ENCODE data around the gene MCCD1.

- TF ChIP-seq, protein P1, sequence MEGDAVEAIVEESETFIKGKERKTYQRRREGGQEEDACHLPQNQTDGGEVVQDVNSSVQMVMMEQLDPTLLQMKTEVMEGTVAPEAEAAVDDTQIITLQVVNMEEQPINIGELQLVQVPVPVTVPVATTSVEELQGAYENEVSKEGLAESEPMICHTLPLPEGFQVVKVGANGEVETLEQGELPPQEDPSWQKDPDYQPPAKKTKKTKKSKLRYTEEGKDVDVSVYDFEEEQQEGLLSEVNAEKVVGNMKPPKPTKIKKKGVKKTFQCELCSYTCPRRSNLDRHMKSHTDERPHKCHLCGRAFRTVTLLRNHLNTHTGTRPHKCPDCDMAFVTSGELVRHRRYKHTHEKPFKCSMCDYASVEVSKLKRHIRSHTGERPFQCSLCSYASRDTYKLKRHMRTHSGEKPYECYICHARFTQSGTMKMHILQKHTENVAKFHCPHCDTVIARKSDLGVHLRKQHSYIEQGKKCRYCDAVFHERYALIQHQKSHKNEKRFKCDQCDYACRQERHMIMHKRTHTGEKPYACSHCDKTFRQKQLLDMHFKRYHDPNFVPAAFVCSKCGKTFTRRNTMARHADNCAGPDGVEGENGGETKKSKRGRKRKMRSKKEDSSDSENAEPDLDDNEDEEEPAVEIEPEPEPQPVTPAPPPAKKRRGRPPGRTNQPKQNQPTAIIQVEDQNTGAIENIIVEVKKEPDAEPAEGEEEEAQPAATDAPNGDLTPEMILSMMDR (IDR thresholded peaks at IDR 0.05) = no peak
- TF ChIP-seq ESRRA (IDR thresholded peaks at IDR 0.05; ENCODE audit: borderline replicate concordance, low read length) (no peak), KDM1A (IDR thresholded peaks at IDR 0.05; ENCODE audit: low read depth) (no peak), MAFK (IDR thresholded peaks at IDR 0.05; ENCODE audit: partially characterized antibody) (no peak), CHD2 (IDR thresholded peaks at IDR 0.05; ENCODE audit: low read length, partially characterized antibody) (no peak), HDAC2 (IDR thresholded peaks at IDR 0.05) (no peak), EP300 (IDR thresholded peaks at IDR 0.05) (no peak), MYC (IDR thresholded peaks at IDR 0.05; ENCODE audit: borderline replicate concordance, low read length) (no peak), CEBPB (IDR thresholded peaks at IDR 0.05) (no peak), POLR2A (IDR thresholded peaks at IDR 0.05; ENCODE audit: low read length) (no peak), FOXS1 (CRISPR knock-in tag; IDR thresholded peaks at IDR 0.05) (no peak)
These were observed 11.9 kb downstream of the MCCD1 start for GRCh38 chr6:31540640-31541039.

Measured in A549 (cell line).